ENCODE measurements around the gene MIB1. TPM values are rescaled to one million over a fixed set of nuclear protein-coding genes. Genes with fewer than 3 reads are reported as not detected.

The MIB1 gene
- total RNA-seq, 1 donor from 2014 or later = 11.0 TPM

GRCh38 chr18:21820033-21820810 is 79.6 kb downstream of the MIB1 start:
- H3K27ac ChIP-seq = no peak overlapping the region
- no peaks in the 10 kb centered on the region for H3K4me1 ChIP-seq
- peaks cover 8 to 13% of the 10 kb centered on the region in 2 donors for H3K36me3 ChIP-seq
- no peak overlapping the region for H3K4me3 ChIP-seq
- H3K9me3 ChIP-seq = no peaks in the 10 kb centered on the region
- TF ChIP-seq CTCF (IDR thresholded peaks at IDR 0.05) = peak; percentile 26 to 67 (median 57)
- intact Hi-C loops (cut with DNase I) = loop anchor here (1.0 kb wide), 1 partner anchor 31 kb away; no protein-coding TSS in a partner anchor
- DNase-seq (ENCODE audit: low spot score in 2 of 2) = no peak
- H3K27me3 ChIP-seq = no peaks in the 10 kb centered on the region

- TF ChIP-seq CTCF (IDR thresholded peaks at IDR 0.05) = no peak
- intact Hi-C loops (cut with DNase I) = loop anchor here (1.0 kb wide), 1 partner anchor 31 kb away; no protein-coding TSS in a partner anchor
- no peak for DNase-seq (ENCODE audit: low spot score in 2 of 2)
- no peaks in the 10 kb centered on the region for H3K27me3 ChIP-seq
- no peaks in the 10 kb centered on the region for H3K9me3 ChIP-seq
- H3K27ac ChIP-seq = no peak overlapping the region
- H3K36me3 ChIP-seq = peaks cover 8 to 13% of the 10 kb centered on the region in 2 donors
- H3K4me3 ChIP-seq = no peak overlapping the region
- no peaks in the 10 kb centered on the region for H3K4me1 ChIP-seq
Observed at GRCh38 chr18:21820811-21821143, 80.2 kb downstream of the MIB1 start.

GRCh38 chr18:21823848-21824247 is 83.3 kb downstream of the MIB1 start:
- H3K4me1 ChIP-seq = peaks cover 0 to 6% of the 10 kb centered on the region in 2 donors
- no peak for TF ChIP-seq CTCF (IDR thresholded peaks at IDR 0.05)
- H3K27me3 ChIP-seq = no peaks in the 10 kb centered on the region
- H3K36me3 ChIP-seq = peaks cover 0 to 13% of the 10 kb centered on the region in 2 donors
- H3K9me3 ChIP-seq = no peaks in the 10 kb centered on the region
- H3K27ac ChIP-seq = no peak overlapping the region
- H3K4me3 ChIP-seq = no peak overlapping the region
- intact Hi-C loops (cut with DNase I) = no loop called here
- DNase-seq (ENCODE audit: low spot score in 2 of 2) = no peak

- Histone ChIP-seq H3K27ac (peak overlapping the region; percentile 68), H3K4me3 (peak overlapping the region in 1 of 2 donors; percentile 29)
- DNase-seq (ENCODE audit: low spot score in 2 of 2) = no peak
Observed at GRCh38 chr18:21826196-21826595, 85.6 kb downstream of the MIB1 start.

GRCh38 chr18:21826641-21827302 is 86.2 kb downstream of the MIB1 start:
- peak overlapping the region; percentile 68 for H3K27ac ChIP-seq
- H3K9me3 ChIP-seq = no peaks in the 10 kb centered on the region
- intact Hi-C loops (cut with DNase I) = no loop called here
- TF ChIP-seq CTCF (IDR thresholded peaks at IDR 0.05) = no peak
- peaks cover 0 to 6% of the 10 kb centered on the region in 2 donors for H3K4me1 ChIP-seq
- H3K36me3 ChIP-seq = peaks cover 0 to 3% of the 10 kb centered on the region in 2 donors
- no peaks in the 10 kb centered on the region for H3K27me3 ChIP-seq
- peak overlapping the region in 1 of 2 donors; percentile 29 for H3K4me3 ChIP-seq
- DNase-seq (ENCODE audit: low spot score in 2 of 2) = no peak

More at GRCh38 chr18:21826196-21826595, 85.6 kb downstream of the MIB1 start:
- Histone ChIP-seq H3K9me3 (no peaks in the 10 kb centered on the region), H3K36me3 (peaks cover 0 to 3% of the 10 kb centered on the region in 2 donors), H3K4me1 (peaks cover 0 to 6% of the 10 kb centered on the region in 2 donors), H3K27me3 (no peaks in the 10 kb centered on the region)
- no peak for TF ChIP-seq CTCF (IDR thresholded peaks at IDR 0.05)
- intact Hi-C loops (cut with DNase I) = no loop called here

Measured in ascending aorta (tissue), 2 donors.